OCI-LY1 (cell line): ENCODE measurements around the gene OR10V1.
A peak's percentile ranks its signal among the peaks of the same experiment; 100 is the strongest.

Source experiments
- H2AFZ ChIP-seq: fragments of 200-600 bp; sonication (generic), shearing (Covaris generic); 2 replicates; pipeline ENCODE4 v1.6.0; 2014; ENCODE audit warnings: antibody characterized with exemption, mild to moderate bottlenecking, low read length
- H3F3A ChIP-seq: fragments of 200-600 bp; sonication (generic), shearing (Covaris generic); 2 replicates; pipeline ENCODE4 v1.6.0; 2014; ENCODE audit warnings: mild to moderate bottlenecking, antibody characterized with exemption, low read length, moderate library complexity; ENCODE audit not compliant: insufficient read depth
- H3K27ac ChIP-seq: fragments of 200-600 bp; sonication (generic); 2 replicates; pipeline ENCODE4 v1.5.1; 2014; ENCODE audit warnings: low read length, mixed run types, mild to moderate bottlenecking, low read depth; ENCODE audit not compliant: poor library complexity, severe bottlenecking
- H3K27me3 ChIP-seq: fragments of 200-600 bp; sonication (generic); 2 replicates; pipeline ENCODE4 v1.6.0; 2014; ENCODE audit warnings: antibody characterized with exemption, mild to moderate bottlenecking, low read length, moderate library complexity; ENCODE audit not compliant: insufficient read depth
- H3K36me3 ChIP-seq: fragments of 200-600 bp; sonication (generic); 2 replicates; pipeline ENCODE4 v1.6.1; 2014; ENCODE audit warnings: mild to moderate bottlenecking, antibody characterized with exemption, low read length, moderate library complexity, mixed read lengths; ENCODE audit not compliant: insufficient read depth
- H3K4me1 ChIP-seq: fragments of 200-600 bp; sonication (generic); 2 replicates; pipeline ENCODE4 v1.5.1; 2014; ENCODE audit warnings: mild to moderate bottlenecking, low read length, moderate library complexity; ENCODE audit not compliant: insufficient read depth, severe bottlenecking
- H3K4me2 ChIP-seq: fragments of 200-600 bp; sonication (generic), shearing (Covaris generic); 2 replicates; pipeline ENCODE4 v1.6.1; 2014; ENCODE audit warnings: low read length
- H3K4me3 ChIP-seq: fragments of 200-600 bp; sonication (generic); 2 replicates; pipeline ENCODE4 v1.5.1; 2014; ENCODE audit warnings: low read length, low read depth, mild to moderate bottlenecking, mixed read lengths; ENCODE audit not compliant: poor library complexity, severe bottlenecking
- H3K79me2 ChIP-seq: fragments of 200-600 bp; shearing (Covaris generic); 2 replicates; pipeline ENCODE4 v1.6.1; 2016; ENCODE audit warnings: mixed run types, low read length, mixed read lengths; ENCODE audit not compliant: insufficient read depth
- H3K9ac ChIP-seq: fragments of 200-600 bp; sonication (generic), shearing (Covaris generic); 2 replicates; pipeline ENCODE4 v1.6.1; 2014; ENCODE audit warnings: mild to moderate bottlenecking, low read length, mixed read lengths
- H3K9me2 ChIP-seq: fragments of 200-600 bp; sonication (generic), shearing (Covaris generic); 2 replicates; pipeline ENCODE4 v1.6.1; 2014; ENCODE audit warnings: low read depth, mild to moderate bottlenecking, low read length, mixed read lengths
- H3K9me3 ChIP-seq: fragments of 200-600 bp; shearing (Covaris generic); 2 replicates; pipeline ENCODE4 v1.6.1; 2014; ENCODE audit warnings: low read length, mixed read lengths
- H4K20me1 ChIP-seq: fragments of 200-600 bp; sonication (generic), shearing (Covaris generic); 2 replicates; pipeline ENCODE4 v1.6.0; 2016; ENCODE audit warnings: mild to moderate bottlenecking, low read length; ENCODE audit not compliant: insufficient read depth
- CTCF ChIP-seq: fragments of 200-600 bp; sonication (generic), shearing (Covaris generic); IDR thresholded peaks from 2 replicates; pipeline ENCODE4 v1.5.1; 2017; ENCODE audit warnings: mild to moderate bottlenecking, antibody characterized with exemption, low read length, moderate library complexity, mixed read lengths
- EZH2 ChIP-seq: fragments of 200-600 bp; sonication (generic), shearing (Covaris generic); IDR thresholded peaks from 2 replicates; pipeline ENCODE4 v1.8.0; 2017; ENCODE audit warnings: borderline replicate concordance, mixed run types, mild to moderate bottlenecking, antibody characterized with exemption, low read length, moderate library complexity, mixed read lengths

OR10V1 gene

GRCh38 chr11:59758401-59759037 lies 44.9 kb upstream of the OR10V1 start:
- TF ChIP-seq CTCF (no peak), EZH2 (no peak)
- H3K9me2 ChIP-seq: no peaks in the 10 kb centered on the region
- no peaks in the 10 kb centered on the region for H3K9me3 ChIP-seq
- no peak overlapping the region for H3K4me2 ChIP-seq
- no peaks in the 10 kb centered on the region for H3F3A ChIP-seq
- peaks cover 18% of the 10 kb centered on the region for H3K4me1 ChIP-seq
- H3K79me2 ChIP-seq: no peaks in the 10 kb centered on the region
- no peak overlapping the region for H3K4me3 ChIP-seq
- H2AFZ ChIP-seq: no peak overlapping the region
- H3K27ac ChIP-seq: no peak overlapping the region
- H3K27me3 ChIP-seq: no peaks in the 10 kb centered on the region
- H4K20me1 ChIP-seq: no peaks in the 10 kb centered on the region
- H3K36me3 ChIP-seq: no peaks in the 10 kb centered on the region
- H3K9ac ChIP-seq: no peak overlapping the region

- H3K9me2 ChIP-seq: no peaks in the 10 kb centered on the region
- H3K9ac ChIP-seq: no peak overlapping the region
- no peak overlapping the region for H3K27ac ChIP-seq
- H3K4me2 ChIP-seq: peak overlapping the region; percentile 98
- no peak overlapping the region for H2AFZ ChIP-seq
- TF ChIP-seq EZH2 (no peak), CTCF (no peak)
- H4K20me1 ChIP-seq: no peaks in the 10 kb centered on the region
- H3F3A ChIP-seq: no peaks in the 10 kb centered on the region
- H3K36me3 ChIP-seq: no peaks in the 10 kb centered on the region
- peaks cover 18% of the 10 kb centered on the region for H3K4me1 ChIP-seq
- no peaks in the 10 kb centered on the region for H3K27me3 ChIP-seq
- no peaks in the 10 kb centered on the region for H3K79me2 ChIP-seq
- no peaks in the 10 kb centered on the region for H3K9me3 ChIP-seq
- no peak overlapping the region for H3K4me3 ChIP-seq
Observed at GRCh38 chr11:59756845-59757244, 43.2 kb upstream of the OR10V1 start.

DNA sequence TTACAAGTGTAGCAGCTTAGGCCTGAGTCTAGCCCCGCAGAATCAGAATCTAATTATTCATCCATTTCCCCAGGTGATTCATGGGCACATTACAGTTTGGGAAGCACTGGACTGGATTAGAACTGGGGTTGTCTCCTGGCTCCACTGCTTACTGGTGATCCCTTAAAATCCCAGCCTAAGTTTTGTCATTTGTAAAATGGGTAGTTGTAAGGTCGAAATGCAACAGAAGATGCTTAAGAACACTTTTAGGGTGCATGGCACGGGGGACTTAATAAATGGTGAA lies 42.9 kb upstream of the OR10V1 start:
- H3K27ac ChIP-seq: no peak overlapping the region
- H3K9me3 ChIP-seq: no peaks in the 10 kb centered on the region
- no peaks in the 10 kb centered on the region for H4K20me1 ChIP-seq
- no peak overlapping the region for H3K9ac ChIP-seq
- H3F3A ChIP-seq: no peaks in the 10 kb centered on the region
- no peaks in the 10 kb centered on the region for H3K79me2 ChIP-seq
- peak overlapping the region; percentile 87 for H3K4me3 ChIP-seq
- no peak overlapping the region for H2AFZ ChIP-seq
- H3K4me1 ChIP-seq: peaks cover 18% of the 10 kb centered on the region
- H3K4me2 ChIP-seq: peak overlapping the region; percentile 98
- no peaks in the 10 kb centered on the region for H3K27me3 ChIP-seq
- TF ChIP-seq CTCF: no peak
- TF ChIP-seq EZH2: no peak
- no peaks in the 10 kb centered on the region for H3K36me3 ChIP-seq
- no peaks in the 10 kb centered on the region for H3K9me2 ChIP-seq
